Measurements from ENCODE around the gene FOXO3. TPM values are rescaled to one million over a fixed set of nuclear protein-coding genes. Genes with fewer than 3 reads are reported as not detected.

Gene FOXO3
- polyA plus RNA-seq, 1 donor (not counting 4 experiments of a cell fraction or from before 2014, with no cell fraction given), result 17.6 TPM

DNA sequence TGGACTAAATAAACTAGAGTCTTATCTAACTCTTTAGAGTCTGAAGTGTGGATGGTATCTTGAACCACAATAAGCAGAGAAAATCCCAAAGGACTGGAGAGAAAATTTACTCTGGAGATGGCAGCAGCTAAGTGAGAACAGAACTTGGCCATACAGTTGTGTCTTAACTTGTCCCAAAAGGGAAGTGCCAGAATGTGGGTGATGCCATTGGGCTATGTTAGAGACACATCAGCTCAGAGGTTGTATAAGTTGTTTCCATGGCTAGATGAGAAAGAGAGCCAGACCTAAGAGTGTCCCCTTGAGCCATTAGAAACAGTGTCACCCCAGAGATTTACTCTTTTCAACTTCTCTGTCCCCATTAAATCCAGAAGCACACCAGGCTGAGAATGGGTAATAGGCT is 36.2 kb downstream of the FOXO3 start:
- H3K79me2 ChIP-seq (ENCODE audit: control insufficient read depth, insufficient read depth, low read length), result peaks cover 73% of the 10 kb centered on the region

DNA sequence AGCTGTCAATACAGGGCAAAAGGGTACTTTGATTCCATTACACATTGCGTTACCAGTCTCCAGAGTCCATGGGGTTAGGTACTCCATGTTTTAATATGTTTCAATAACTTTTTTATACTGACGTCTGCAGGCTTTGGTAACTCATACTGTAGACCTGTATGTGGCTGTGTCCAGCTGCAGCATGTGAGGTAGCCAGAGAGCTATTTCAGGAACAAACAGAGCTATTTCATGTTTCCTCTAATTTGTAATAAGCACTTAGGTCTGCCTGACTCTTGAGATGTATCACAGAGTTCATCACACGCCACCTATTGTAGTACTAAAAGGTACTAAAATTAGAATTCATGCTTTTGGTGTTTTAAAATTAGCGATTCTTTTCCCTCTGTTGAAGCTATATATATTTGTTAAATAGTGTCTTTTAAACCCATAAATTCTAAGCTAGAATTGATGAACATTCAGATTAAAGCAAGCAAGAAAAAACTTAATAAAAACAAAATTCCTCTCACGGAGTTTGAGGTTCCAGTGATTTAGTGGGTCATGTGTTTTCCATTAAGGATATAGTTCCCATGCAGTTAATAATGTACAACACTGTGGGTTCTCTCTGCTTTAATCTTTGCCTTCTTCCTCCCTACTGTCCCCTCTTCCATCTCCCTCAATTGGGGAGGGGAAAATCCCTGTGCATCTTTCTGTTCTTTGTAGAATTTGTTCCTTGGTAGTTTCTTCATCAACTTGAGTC is 37.0 kb downstream of the FOXO3 start:
- H3K36me3 ChIP-seq (ENCODE audit: control insufficient read depth in 2 of 2, extremely low read depth in 1 of 2, insufficient read depth in 2 of 2, low read length in 2 of 2), result no peaks in the 10 kb centered on the region
- no peak overlapping the region for H3K9ac ChIP-seq (ENCODE audit: control insufficient read depth, extremely low read depth, insufficient read depth, low read length)
- no peak overlapping the region for H2AFZ ChIP-seq (ENCODE audit: control insufficient read depth, low read length)
- TF ChIP-seq, protein P1, sequence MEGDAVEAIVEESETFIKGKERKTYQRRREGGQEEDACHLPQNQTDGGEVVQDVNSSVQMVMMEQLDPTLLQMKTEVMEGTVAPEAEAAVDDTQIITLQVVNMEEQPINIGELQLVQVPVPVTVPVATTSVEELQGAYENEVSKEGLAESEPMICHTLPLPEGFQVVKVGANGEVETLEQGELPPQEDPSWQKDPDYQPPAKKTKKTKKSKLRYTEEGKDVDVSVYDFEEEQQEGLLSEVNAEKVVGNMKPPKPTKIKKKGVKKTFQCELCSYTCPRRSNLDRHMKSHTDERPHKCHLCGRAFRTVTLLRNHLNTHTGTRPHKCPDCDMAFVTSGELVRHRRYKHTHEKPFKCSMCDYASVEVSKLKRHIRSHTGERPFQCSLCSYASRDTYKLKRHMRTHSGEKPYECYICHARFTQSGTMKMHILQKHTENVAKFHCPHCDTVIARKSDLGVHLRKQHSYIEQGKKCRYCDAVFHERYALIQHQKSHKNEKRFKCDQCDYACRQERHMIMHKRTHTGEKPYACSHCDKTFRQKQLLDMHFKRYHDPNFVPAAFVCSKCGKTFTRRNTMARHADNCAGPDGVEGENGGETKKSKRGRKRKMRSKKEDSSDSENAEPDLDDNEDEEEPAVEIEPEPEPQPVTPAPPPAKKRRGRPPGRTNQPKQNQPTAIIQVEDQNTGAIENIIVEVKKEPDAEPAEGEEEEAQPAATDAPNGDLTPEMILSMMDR (optimal IDR thresholded peaks at IDR 0.05 in 1 of 3, IDR thresholded peaks at IDR 0.05 in 1 of 3, conservative IDR thresholded peaks at IDR 0.05 in 1 of 3; ENCODE audit: extremely low read depth in 1 of 3, insufficient read depth in 2 of 3, low read length in 3 of 3), result no peak
- TF ChIP-seq EZH2 (IDR thresholded peaks at IDR 0.05; ENCODE audit: low read length), result no peak
- no peak overlapping the region for H3K4me3 ChIP-seq (ENCODE audit: control insufficient read depth in 2 of 3, extremely low read depth in 1 of 3, insufficient read depth in 2 of 3, low read depth in 1 of 3, low read length in 3 of 3)
- H3K4me2 ChIP-seq (ENCODE audit: control insufficient read depth, extremely low read depth, insufficient read depth, low read depth, low read length), result no peak overlapping the region
- DNase-seq (ENCODE audit: low read depth, low spot score) (no peak), FAIRE-seq (no peak)
- H3K4me1 ChIP-seq (ENCODE audit: control insufficient read depth, extremely low read depth, insufficient read depth, low read length), result peaks cover 29% of the 10 kb centered on the region
- dilution Hi-C loops (cut with MboI; ENCODE audit: extremely low pct_ligation_motif_present, low sequenced_read_pairs), result no loop called here
- no peak overlapping the region for H3K27ac ChIP-seq (ENCODE audit: control insufficient read depth, insufficient read depth, low read length)
- H3K27me3 ChIP-seq (ENCODE audit: control insufficient read depth, extremely low read depth, insufficient read depth, low read length), result no peaks in the 10 kb centered on the region
- peaks cover 2% of the 10 kb centered on the region for H4K20me1 ChIP-seq (ENCODE audit: control insufficient read depth, extremely low read depth, insufficient read depth, low read length)
- no peaks in the 10 kb centered on the region for H3K9me3 ChIP-seq (ENCODE audit: control insufficient read depth, low read depth, low read length)
- H3K9me1 ChIP-seq (ENCODE audit: control insufficient read depth, extremely low read depth, insufficient read depth, low read length), result no peaks in the 10 kb centered on the region
- H3K79me2 ChIP-seq (ENCODE audit: control insufficient read depth, insufficient read depth, low read length), result peaks cover 77% of the 10 kb centered on the region

More for the DNA sequence above, 36.2 kb downstream of the FOXO3 start:
- Histone ChIP-seq H3K27ac (ENCODE audit: control insufficient read depth, insufficient read depth, low read length) (peak overlapping the region; percentile 30), H3K36me3 (ENCODE audit: control insufficient read depth in 2 of 2, extremely low read depth in 1 of 2, insufficient read depth in 2 of 2, low read length in 2 of 2) (no peaks in the 10 kb centered on the region), H3K4me1 (ENCODE audit: control insufficient read depth, extremely low read depth, insufficient read depth, low read length) (peaks cover 36% of the 10 kb centered on the region), H3K4me3 (ENCODE audit: control insufficient read depth in 2 of 3, extremely low read depth in 1 of 3, insufficient read depth in 2 of 3, low read depth in 1 of 3, low read length in 3 of 3) (no peak overlapping the region), H3K9me1 (ENCODE audit: control insufficient read depth, extremely low read depth, insufficient read depth, low read length) (no peaks in the 10 kb centered on the region), H2AFZ (ENCODE audit: control insufficient read depth, low read length) (no peak overlapping the region), H3K9me3 (ENCODE audit: control insufficient read depth, low read depth, low read length) (no peaks in the 10 kb centered on the region), H3K4me2 (ENCODE audit: control insufficient read depth, extremely low read depth, insufficient read depth, low read depth, low read length) (peak overlapping the region; percentile 39), H4K20me1 (ENCODE audit: control insufficient read depth, extremely low read depth, insufficient read depth, low read length) (peaks cover 2% of the 10 kb centered on the region), H3K9ac (ENCODE audit: control insufficient read depth, extremely low read depth, insufficient read depth, low read length) (no peak overlapping the region), H3K27me3 (ENCODE audit: control insufficient read depth, extremely low read depth, insufficient read depth, low read length) (no peaks in the 10 kb centered on the region)
- dilution Hi-C loops (cut with MboI; ENCODE audit: extremely low pct_ligation_motif_present, low sequenced_read_pairs), result no loop called here
- no peak for DNase-seq (ENCODE audit: low read depth, low spot score)
- TF ChIP-seq, protein P1 (optimal IDR thresholded peaks at IDR 0.05 in 1 of 3, IDR thresholded peaks at IDR 0.05 in 1 of 3, conservative IDR thresholded peaks at IDR 0.05 in 1 of 3; ENCODE audit: extremely low read depth in 1 of 3, insufficient read depth in 2 of 3, low read length in 3 of 3), result no peak
- TF ChIP-seq EZH2 (IDR thresholded peaks at IDR 0.05; ENCODE audit: low read length), result no peak
- peak; percentile 88 for FAIRE-seq
